ENCODE data around the gene PRSS8.

Gene PRSS8

DNA sequence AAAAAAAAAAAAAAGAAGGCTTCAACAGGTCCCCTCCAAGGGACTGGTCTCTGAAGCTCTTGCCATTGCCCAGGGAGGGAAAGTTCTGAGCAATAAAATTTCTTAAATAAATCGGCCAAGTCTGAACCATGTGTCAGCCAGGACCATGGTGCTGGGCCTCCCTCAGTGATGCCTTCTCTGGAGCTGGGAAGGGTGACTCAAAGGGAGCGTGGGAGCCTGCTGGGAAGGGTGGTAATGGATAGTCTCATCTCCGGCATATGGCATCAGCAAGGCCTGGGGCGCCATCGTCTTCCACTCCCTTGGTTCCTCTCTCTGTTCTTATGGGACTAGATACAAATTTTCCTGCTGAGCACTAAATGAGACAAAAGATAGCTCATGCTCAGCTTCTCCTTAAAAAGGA, 43.2 kb downstream of the PRSS8 start:
- TF ChIP-seq, protein P1, sequence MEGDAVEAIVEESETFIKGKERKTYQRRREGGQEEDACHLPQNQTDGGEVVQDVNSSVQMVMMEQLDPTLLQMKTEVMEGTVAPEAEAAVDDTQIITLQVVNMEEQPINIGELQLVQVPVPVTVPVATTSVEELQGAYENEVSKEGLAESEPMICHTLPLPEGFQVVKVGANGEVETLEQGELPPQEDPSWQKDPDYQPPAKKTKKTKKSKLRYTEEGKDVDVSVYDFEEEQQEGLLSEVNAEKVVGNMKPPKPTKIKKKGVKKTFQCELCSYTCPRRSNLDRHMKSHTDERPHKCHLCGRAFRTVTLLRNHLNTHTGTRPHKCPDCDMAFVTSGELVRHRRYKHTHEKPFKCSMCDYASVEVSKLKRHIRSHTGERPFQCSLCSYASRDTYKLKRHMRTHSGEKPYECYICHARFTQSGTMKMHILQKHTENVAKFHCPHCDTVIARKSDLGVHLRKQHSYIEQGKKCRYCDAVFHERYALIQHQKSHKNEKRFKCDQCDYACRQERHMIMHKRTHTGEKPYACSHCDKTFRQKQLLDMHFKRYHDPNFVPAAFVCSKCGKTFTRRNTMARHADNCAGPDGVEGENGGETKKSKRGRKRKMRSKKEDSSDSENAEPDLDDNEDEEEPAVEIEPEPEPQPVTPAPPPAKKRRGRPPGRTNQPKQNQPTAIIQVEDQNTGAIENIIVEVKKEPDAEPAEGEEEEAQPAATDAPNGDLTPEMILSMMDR (IDR thresholded peaks at IDR 0.05; ENCODE audit: insufficient read depth, low read length, poor library complexity, severe bottlenecking) = no peak
- TF ChIP-seq EZH2phosphoT487 (conservative IDR thresholded peaks at IDR 0.05; ENCODE audit: low read length) = no peak
- peaks cover 2% of the 10 kb centered on the region; the same call in 1 of the 2 replicates for H4K20me1 ChIP-seq (ENCODE audit: low read depth, low read length)

DNA sequence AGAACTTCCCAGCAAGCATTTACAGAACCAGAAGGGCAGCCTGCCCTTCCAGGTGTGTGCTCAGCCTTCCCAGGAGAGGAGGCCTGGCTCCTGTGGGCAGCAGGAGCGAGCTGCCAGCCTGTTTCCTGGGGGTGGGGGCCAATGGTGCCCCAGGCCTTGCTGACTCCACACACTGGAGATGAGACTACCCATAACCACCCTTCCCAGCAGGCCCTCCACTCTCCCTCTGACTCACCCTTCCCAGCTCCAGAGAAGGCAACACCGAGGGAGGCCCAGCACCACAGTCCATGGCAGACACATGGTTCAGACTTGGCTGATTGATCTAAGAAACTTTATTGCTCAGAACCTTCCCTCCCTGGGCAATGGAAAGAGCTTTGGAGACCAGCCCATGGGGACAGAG, 45.0 kb downstream of the PRSS8 start:
- Histone ChIP-seq H3K27ac (ENCODE audit: low read depth, low read length) (no peak overlapping the region), H4K20me1 (ENCODE audit: low read depth, low read length) (peaks cover 2% of the 10 kb centered on the region; the same call in 1 of the 2 replicates), H2AFZ (ENCODE audit: low read depth, low read length, severe bottlenecking) (no peak overlapping the region), H3K4me2 (ENCODE audit: low read depth, low read length, poor library complexity, severe bottlenecking) (no peak overlapping the region), H3K4me3 (ENCODE audit: insufficient read depth, low read length, poor library complexity, severe bottlenecking) (no peak overlapping the region), H3K9me3 (ENCODE audit: insufficient read depth, low read length) (no peaks in the 10 kb centered on the region), H3K9ac (ENCODE audit: low read length) (no peak overlapping the region), H3K79me2 (ENCODE audit: insufficient read depth, low read length) (peaks cover 20% of the 10 kb centered on the region), H3K36me3 (ENCODE audit: low read length) (no peaks in the 10 kb centered on the region), H3K27me3 (ENCODE audit: low read length) (no peaks in the 10 kb centered on the region), H3K9me2 (replicated peaks; ENCODE audit: insufficient read depth, low read length) (no peaks in the 10 kb centered on the region), H3F3A (ENCODE audit: insufficient read depth) (peaks cover 7% of the 10 kb centered on the region)
- TF ChIP-seq EZH2phosphoT487 (conservative IDR thresholded peaks at IDR 0.05; ENCODE audit: low read length) = no peak
- TF ChIP-seq, protein P1 (IDR thresholded peaks at IDR 0.05; ENCODE audit: insufficient read depth, low read length, poor library complexity, severe bottlenecking) = no peak

More for the DNA sequence above, 43.2 kb downstream of the PRSS8 start:
- Histone ChIP-seq H3K9me2 (replicated peaks; ENCODE audit: insufficient read depth, low read length) (no peaks in the 10 kb centered on the region), H3F3A (ENCODE audit: insufficient read depth) (peaks cover 10% of the 10 kb centered on the region), H3K27me3 (ENCODE audit: low read length) (no peaks in the 10 kb centered on the region), H3K79me2 (ENCODE audit: insufficient read depth, low read length) (peaks cover 20% of the 10 kb centered on the region), H3K4me3 (ENCODE audit: insufficient read depth, low read length, poor library complexity, severe bottlenecking) (no peak overlapping the region), H3K36me3 (ENCODE audit: low read length) (no peaks in the 10 kb centered on the region), H3K9ac (ENCODE audit: low read length) (no peak overlapping the region), H3K4me2 (ENCODE audit: low read depth, low read length, poor library complexity, severe bottlenecking) (no peak overlapping the region), H3K27ac (ENCODE audit: low read depth, low read length) (no peak overlapping the region), H2AFZ (ENCODE audit: low read depth, low read length, severe bottlenecking) (no peak overlapping the region), H3K9me3 (ENCODE audit: insufficient read depth, low read length) (no peaks in the 10 kb centered on the region)

DNA sequence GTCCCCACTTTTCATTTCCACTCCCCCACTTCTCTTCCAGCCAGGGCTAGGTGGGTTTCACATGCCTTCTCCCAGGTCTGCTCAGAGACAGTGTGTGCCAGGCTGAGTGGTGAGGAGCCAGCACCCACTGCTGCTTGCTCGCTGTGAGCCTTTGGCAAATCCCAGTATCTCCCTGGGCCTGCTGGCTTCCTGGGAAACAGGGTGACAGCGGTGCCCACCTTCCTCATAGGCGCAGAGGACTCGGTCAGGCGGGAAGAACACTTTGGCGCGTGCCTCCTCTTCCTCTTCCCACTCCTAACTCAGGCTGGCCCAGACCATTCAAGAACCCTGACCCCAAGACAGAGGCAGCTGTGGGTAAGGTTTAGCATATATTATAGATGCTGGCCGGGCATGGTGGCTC, 46.3 kb downstream of the PRSS8 start:
- Histone ChIP-seq H3K36me3 (ENCODE audit: low read length) (no peaks in the 10 kb centered on the region), H3K79me2 (ENCODE audit: insufficient read depth, low read length) (peaks cover 17% of the 10 kb centered on the region), H3K27ac (ENCODE audit: low read depth, low read length) (no peak overlapping the region), H2AFZ (ENCODE audit: low read depth, low read length, severe bottlenecking) (no peak overlapping the region), H3F3A (ENCODE audit: insufficient read depth) (peaks cover 6% of the 10 kb centered on the region), H3K27me3 (ENCODE audit: low read length) (no peaks in the 10 kb centered on the region), H4K20me1 (ENCODE audit: low read depth, low read length) (peaks cover 2% of the 10 kb centered on the region; the same call in 1 of the 2 replicates), H3K4me3 (ENCODE audit: insufficient read depth, low read length, poor library complexity, severe bottlenecking) (no peak overlapping the region), H3K4me2 (ENCODE audit: low read depth, low read length, poor library complexity, severe bottlenecking) (no peak overlapping the region), H3K9me2 (replicated peaks; ENCODE audit: insufficient read depth, low read length) (no peaks in the 10 kb centered on the region), H3K9me3 (ENCODE audit: insufficient read depth, low read length) (no peaks in the 10 kb centered on the region), H3K9ac (ENCODE audit: low read length) (no peak overlapping the region)
- TF ChIP-seq, protein P1 (IDR thresholded peaks at IDR 0.05; ENCODE audit: insufficient read depth, low read length, poor library complexity, severe bottlenecking) = no peak
- no peak for TF ChIP-seq EZH2phosphoT487 (conservative IDR thresholded peaks at IDR 0.05; ENCODE audit: low read length)
